Neural cell (in vitro differentiated cells): ENCODE measurements around the gene PPOX. TPM values are rescaled to one million over a fixed set of nuclear protein-coding genes. Genes with fewer than 3 reads are reported as not detected.

Experiments
- H2AFZ ChIP-seq: fragments of 200-600, 300-800 bp; sonication (generic), shearing (Covaris generic); 2 replicates; pipeline ENCODE4 v1.6.0; 2014; ENCODE audit warnings: low read depth, mild to moderate bottlenecking, antibody characterized with exemption, low read length, moderate library complexity
- H3F3A ChIP-seq: fragments of 200-600 bp; shearing (Covaris generic); 2 replicates; pipeline ENCODE4 v1.6.1; 2016; ENCODE audit warnings: mild to moderate bottlenecking, moderate library complexity, mixed read lengths, antibody characterized with exemption, low read length; ENCODE audit not compliant: insufficient read depth, poor library complexity, severe bottlenecking
- H3K27ac ChIP-seq: fragments of 200-600, 300-800 bp; sonication (generic), shearing (Covaris generic); 2 replicates; pipeline ENCODE4 v1.5.1; 2014; ENCODE audit warnings: mild to moderate bottlenecking, low read length, moderate library complexity
- H3K27me3 ChIP-seq: fragments of 300-800, 200-600 bp; sonication (generic), shearing (Covaris generic); 2 replicates; pipeline ENCODE4 v1.6.0; 2014; ENCODE audit warnings: mild to moderate bottlenecking, low read depth, low read length, moderate library complexity; ENCODE audit not compliant: insufficient read depth
- H3K36me3 ChIP-seq: fragments of 300-800, 200-600 bp; sonication (generic), shearing (Covaris generic); 2 replicates; pipeline ENCODE4 v1.5.1; 2014; ENCODE audit warnings: mild to moderate bottlenecking, antibody characterized with exemption, low read length, moderate library complexity; ENCODE audit not compliant: insufficient read depth
- H3K4me2 ChIP-seq: fragments of 300-800, 200-600 bp; sonication (generic), shearing (Covaris generic); 2 replicates; pipeline ENCODE4 v1.6.0; 2014; ENCODE audit warnings: mild to moderate bottlenecking, low read length
- H3K4me3 ChIP-seq: fragments of 300-800, 200-600 bp; sonication (generic), shearing (Covaris generic); 2 replicates; pipeline ENCODE4 v1.5.1; 2014; ENCODE audit warnings: mild to moderate bottlenecking, low read length, moderate library complexity
- H3K79me2 ChIP-seq: fragments of 200-600 bp; shearing (Covaris generic); replicated peaks from 2 replicates; pipeline ENCODE4 v1.6.0; 2014; ENCODE audit warnings: mild to moderate bottlenecking, low read length, moderate library complexity; ENCODE audit not compliant: insufficient read depth
- H3K9ac ChIP-seq: fragments of 300-800, 200-600 bp; sonication (generic), shearing (Covaris generic); 2 replicates; pipeline ENCODE4 v1.6.1; 2016; ENCODE audit warnings: mild to moderate bottlenecking, low read length, mixed read lengths
- H3K9me2 ChIP-seq: fragments of 200-600 bp; shearing (Covaris generic); 2 replicates; pipeline ENCODE4 v1.6.1; 2016; ENCODE audit warnings: mild to moderate bottlenecking, low read length, mixed read lengths; ENCODE audit not compliant: insufficient read depth
- H3K9me3 ChIP-seq: fragments of 200-600, 300-800 bp; sonication (generic), shearing (Covaris generic); 2 replicates; pipeline ENCODE4 v1.6.1; 2016; ENCODE audit warnings: mild to moderate bottlenecking, mixed run types, low read length, moderate library complexity, mixed read lengths
- H4K20me1 ChIP-seq: fragments of 200-600 bp; shearing (Covaris generic); 2 replicates; pipeline ENCODE4 v1.6.1; 2016; ENCODE audit warnings: mild to moderate bottlenecking, mixed run types; ENCODE audit not compliant: insufficient read depth
- CTCF ChIP-seq: fragments of 450-650 bp; IDR thresholded peaks from 2 replicates; pipeline ENCODE4 v1.5.1; 2014; ENCODE audit warnings: antibody characterized with exemption, mild to moderate bottlenecking, moderate library complexity; ENCODE audit not compliant: poor library complexity, severe bottlenecking
- EP300 ChIP-seq: fragments of 450-650 bp; conservative IDR thresholded peaks from 2 replicates; pipeline ENCODE4 v1.6.1; 2014; ENCODE audit warnings: antibody characterized with exemption, mild to moderate bottlenecking, moderate library complexity; ENCODE audit not compliant: poor library complexity, severe bottlenecking
- EZH2 ChIP-seq: fragments of 200-600, 300-800 bp; shearing (Covaris generic), sonication (generic); IDR thresholded peaks from 2 replicates; pipeline ENCODE4 v1.6.1; 2014; ENCODE audit warnings: antibody characterized with exemption, low read length, borderline replicate concordance, mild to moderate bottlenecking; ENCODE audit not compliant: insufficient read depth, poor library complexity, severe bottlenecking
- MXI1 ChIP-seq: fragments of 450-650 bp; conservative IDR thresholded peaks from 2 replicates; pipeline ENCODE4 v1.6.1; 2014; ENCODE audit warnings: antibody characterized with exemption, mild to moderate bottlenecking; ENCODE audit not compliant: poor library complexity, severe bottlenecking
- POLR2AphosphoS5 ChIP-seq: IDR thresholded peaks from 2 replicates; pipeline ENCODE4 v1.6.1; 2012
- RAD21 ChIP-seq: fragments of 450-650 bp; conservative IDR thresholded peaks from 2 replicates; pipeline ENCODE4 v1.6.1; 2014; ENCODE audit warnings: antibody characterized with exemption, mild to moderate bottlenecking, moderate library complexity
- SMC3 ChIP-seq: fragments of 450-650 bp; conservative IDR thresholded peaks from 2 replicates; pipeline ENCODE4 v1.6.1; 2014; ENCODE audit warnings: antibody characterized with exemption, mild to moderate bottlenecking, moderate library complexity; ENCODE audit not compliant: poor library complexity
- TAF1 ChIP-seq: IDR thresholded peaks from 2 replicates; pipeline ENCODE4 v1.6.1; 2012; ENCODE audit warnings: low read depth
- polyA plus RNA-seq: library from polyadenylated mRNA; depleted of rRNA; stranded (reverse); fragments of >200 nt; gene quantifications from 2 replicates; pipeline ENCODE4 v1.2.3, GENCODE V29; 2014
- TF ChIP-seq, protein P1 (sequence below): IDR thresholded peaks from 2 replicates; pipeline ENCODE4 v1.6.1; 2012; ENCODE audit warnings: borderline replicate concordance

Gene PPOX
- polyA plus RNA-seq, 1 donor from 2014 or later, result 93.9 TPM

- H3F3A ChIP-seq, result no peaks in the 10 kb centered on the region
- no peaks in the 10 kb centered on the region for H3K36me3 ChIP-seq
- H3K9ac ChIP-seq, result peak overlapping the region; percentile 95
- TF ChIP-seq MXI1 (no peak), CTCF (peak; percentile 57), RAD21 (peak; percentile 13)
- H2AFZ ChIP-seq, result no peak overlapping the region
- H3K9me2 ChIP-seq, result no peaks in the 10 kb centered on the region
- H3K27ac ChIP-seq, result no peak overlapping the region
- H3K79me2 ChIP-seq, result peaks cover 34% of the 10 kb centered on the region
- no peaks in the 10 kb centered on the region for H3K27me3 ChIP-seq
- H3K4me3 ChIP-seq, result peak overlapping the region; percentile 99
- H3K4me2 ChIP-seq, result peak overlapping the region; percentile 69
- H3K9me3 ChIP-seq, result no peaks in the 10 kb centered on the region
- no peaks in the 10 kb centered on the region for H4K20me1 ChIP-seq
Measured at GRCh38 chr1:161119092-161119903, 46.9 kb upstream of the PPOX start.

- Histone ChIP-seq H3K36me3 (no peaks in the 10 kb centered on the region), H3K27ac (no peak overlapping the region), H3K9me3 (no peaks in the 10 kb centered on the region), H3K79me2 (peaks cover 22% of the 10 kb centered on the region), H3K4me2 (no peak overlapping the region), H3K9me2 (no peaks in the 10 kb centered on the region), H4K20me1 (no peaks in the 10 kb centered on the region), H3K4me3 (no peak overlapping the region), H3K27me3 (no peaks in the 10 kb centered on the region), H2AFZ (no peak overlapping the region), H3F3A (no peaks in the 10 kb centered on the region), H3K9ac (no peak overlapping the region)
- TF ChIP-seq MXI1 (no peak), TAF1 (no peak)
Measured at GRCh38 chr1:161121042-161121650, 45.1 kb upstream of the PPOX start.

DNA sequence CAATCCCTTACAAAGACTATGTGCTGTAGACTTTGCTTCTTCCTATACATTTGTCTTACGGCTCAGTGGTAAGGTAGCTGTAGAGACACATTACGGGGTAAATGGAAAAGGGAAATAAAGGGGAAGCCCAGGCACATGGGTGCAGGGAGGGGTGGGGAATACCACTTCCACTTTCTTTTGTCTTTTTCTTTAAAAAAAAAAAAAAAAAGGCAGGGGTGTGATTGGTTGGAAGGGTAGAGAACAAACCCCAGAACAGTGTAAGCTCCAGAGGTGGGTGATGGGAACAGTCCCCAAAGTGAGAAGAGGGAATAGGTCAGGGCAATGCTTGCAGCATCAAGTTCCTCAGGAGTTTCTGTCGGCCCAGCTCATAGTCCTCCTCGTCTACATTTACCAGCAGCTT is 44.4 kb upstream of the PPOX start:
- Histone ChIP-seq H3K79me2 (peaks cover 18% of the 10 kb centered on the region), H3K27ac (no peak overlapping the region), H3K36me3 (no peaks in the 10 kb centered on the region), H3K27me3 (no peaks in the 10 kb centered on the region), H3F3A (no peaks in the 10 kb centered on the region), H3K4me2 (no peak overlapping the region), H3K4me3 (no peak overlapping the region), H4K20me1 (no peaks in the 10 kb centered on the region), H3K9me2 (no peaks in the 10 kb centered on the region), H3K9ac (no peak overlapping the region), H2AFZ (no peak overlapping the region), H3K9me3 (no peaks in the 10 kb centered on the region)
- TF ChIP-seq TAF1 (no peak), MXI1 (no peak), EP300 (no peak), RAD21 (no peak), SMC3 (no peak), POLR2AphosphoS5 (no peak), EZH2 (no peak), CTCF (no peak)
- TF ChIP-seq, protein P1, sequence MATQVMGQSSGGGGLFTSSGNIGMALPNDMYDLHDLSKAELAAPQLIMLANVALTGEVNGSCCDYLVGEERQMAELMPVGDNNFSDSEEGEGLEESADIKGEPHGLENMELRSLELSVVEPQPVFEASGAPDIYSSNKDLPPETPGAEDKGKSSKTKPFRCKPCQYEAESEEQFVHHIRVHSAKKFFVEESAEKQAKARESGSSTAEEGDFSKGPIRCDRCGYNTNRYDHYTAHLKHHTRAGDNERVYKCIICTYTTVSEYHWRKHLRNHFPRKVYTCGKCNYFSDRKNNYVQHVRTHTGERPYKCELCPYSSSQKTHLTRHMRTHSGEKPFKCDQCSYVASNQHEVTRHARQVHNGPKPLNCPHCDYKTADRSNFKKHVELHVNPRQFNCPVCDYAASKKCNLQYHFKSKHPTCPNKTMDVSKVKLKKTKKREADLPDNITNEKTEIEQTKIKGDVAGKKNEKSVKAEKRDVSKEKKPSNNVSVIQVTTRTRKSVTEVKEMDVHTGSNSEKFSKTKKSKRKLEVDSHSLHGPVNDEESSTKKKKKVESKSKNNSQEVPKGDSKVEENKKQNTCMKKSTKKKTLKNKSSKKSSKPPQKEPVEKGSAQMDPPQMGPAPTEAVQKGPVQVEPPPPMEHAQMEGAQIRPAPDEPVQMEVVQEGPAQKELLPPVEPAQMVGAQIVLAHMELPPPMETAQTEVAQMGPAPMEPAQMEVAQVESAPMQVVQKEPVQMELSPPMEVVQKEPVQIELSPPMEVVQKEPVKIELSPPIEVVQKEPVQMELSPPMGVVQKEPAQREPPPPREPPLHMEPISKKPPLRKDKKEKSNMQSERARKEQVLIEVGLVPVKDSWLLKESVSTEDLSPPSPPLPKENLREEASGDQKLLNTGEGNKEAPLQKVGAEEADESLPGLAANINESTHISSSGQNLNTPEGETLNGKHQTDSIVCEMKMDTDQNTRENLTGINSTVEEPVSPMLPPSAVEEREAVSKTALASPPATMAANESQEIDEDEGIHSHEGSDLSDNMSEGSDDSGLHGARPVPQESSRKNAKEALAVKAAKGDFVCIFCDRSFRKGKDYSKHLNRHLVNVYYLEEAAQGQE, result no peak
